Natural killer cell (primary cell): ENCODE results near the gene SERPINE1. TPM values are rescaled to one million over a fixed set of nuclear protein-coding genes. Genes with fewer than 3 reads are reported as not detected.

ENCODE experiments used
- ATAC-seq, 3 donors: fragments of 150-1000 bp in 2 of 3; fragments of 200-7000 bp in 1 of 3; cut with Tn5 transposase; 1 replicate in 1 of 3; 2 replicates in 2 of 3; pipeline ENCODE4 v1.10.0; 2021; ENCODE audit warnings: mild to moderate bottlenecking in 2 of 3, moderate library complexity in 2 of 3
- DNase-seq, 2 donors: peaks; one replicate each; pipeline versions ENCODE4 v3.0.0 to v3.0.0-alpha.2; 2013 to 2021; ENCODE audit warnings: mixed read lengths in 1 of 2
- H3K27ac ChIP-seq: one replicate; pipeline ENCODE4 v1.5.1; 2013; ENCODE audit warnings: mild to moderate bottlenecking, low read length
- H3K27me3 ChIP-seq: one replicate; pipeline ENCODE4 v1.6.1; 2013; ENCODE audit warnings: low read length; ENCODE audit not compliant: control insufficient read depth, insufficient read depth
- H3K36me3 ChIP-seq: one replicate; pipeline ENCODE4 v1.6.1; 2013; ENCODE audit warnings: low read length; ENCODE audit not compliant: control insufficient read depth, insufficient read depth
- H3K4me1 ChIP-seq: one replicate; pipeline ENCODE4 v1.6.1; 2013; ENCODE audit warnings: low read length; ENCODE audit not compliant: control insufficient read depth, insufficient read depth
- H3K4me3 ChIP-seq: one replicate; pipeline ENCODE4 v1.5.1; 2013; ENCODE audit warnings: low read length
- H3K9me3 ChIP-seq: one replicate; pipeline ENCODE4 v1.6.1; 2013; ENCODE audit warnings: low read length; ENCODE audit not compliant: control insufficient read depth, insufficient read depth
- H3K27ac Mint-ChIP-seq, 2 donors: one replicate each; pipeline ENCODE4 v1.8.0; 2022; ENCODE audit warnings: mild to moderate bottlenecking in 2 of 2, mixed read lengths in 2 of 2, moderate library complexity in 1 of 2
- H3K27me3 Mint-ChIP-seq, 2 donors: one replicate each; pipeline ENCODE4 v1.8.0; 2022; ENCODE audit warnings: low read depth in 2 of 2, mixed read lengths in 2 of 2
- H3K36me3 Mint-ChIP-seq: one replicate; pipeline ENCODE4 v1.8.0; 2022; ENCODE audit warnings: mixed read lengths
- H3K4me1 Mint-ChIP-seq, 2 donors: one replicate each; pipeline ENCODE4 v1.8.0; 2022; ENCODE audit warnings: mixed read lengths in 2 of 2
- H3K4me3 Mint-ChIP-seq: one replicate; pipeline ENCODE4 v1.8.0; 2022; ENCODE audit warnings: mild to moderate bottlenecking, moderate library complexity, mixed read lengths
- H3K9me3 Mint-ChIP-seq, 2 donors: one replicate each; pipeline ENCODE4 v1.8.0; 2022; ENCODE audit warnings: mixed read lengths in 2 of 2
- CTCF ChIP-seq: fragments of 200-600 bp; IDR thresholded peaks from one replicate; pipeline ENCODE4 v1.8.0; 2022; ENCODE audit warnings: antibody characterized with exemption
- WGBS: methylation state at CpG from one replicate; pipeline ENCODE4 v1.1.7; 2013; ENCODE audit warnings: missing lambda C conversion rate; ENCODE audit not compliant: insufficient coverage; 5-methylcytosine and 5-hydroxymethylcytosine counted together
- intact Hi-C: fragments of 100-400 bp; cut with micrococcal nuclease; formaldehyde crosslinking; loops from one replicate; pipeline ENCODE4 v1.14.2; 2022
- total RNA-seq, 4 donors: library from RNA; stranded (reverse); fragments of 120-200 nt in 1 of 4; gene quantifications; one replicate each; pipeline versions ENCODE4 v1.2.3 to v1.2.4, GENCODE V29; 2013 to 2022

Gene SERPINE1
- total RNA-seq, 3 donors from 2014 or later (not counting 1 experiment from before 2014, with no cell fraction given) = 0.48 to 5.5 (median 1.1) TPM

GRCh38 chr7:101123703-101124068 is 3.2 kb upstream of the SERPINE1 start:
- H3K9me3 ChIP-seq = no peaks in the 10 kb centered on the region
- peaks cover 54% of the 10 kb centered on the region for H3K4me1 ChIP-seq
- H3K36me3 ChIP-seq = no peaks in the 10 kb centered on the region
- H3K4me3 ChIP-seq = no peak overlapping the region
- intact Hi-C loops = no loop called here
- H3K36me3 Mint-ChIP-seq = no peaks in the 10 kb centered on the region
- ATAC-seq (no peak), DNase-seq (no peak)
- no peak overlapping the region for H3K27ac ChIP-seq
- no peak overlapping the region for H3K27ac Mint-ChIP-seq
- H3K27me3 ChIP-seq = peaks cover 4% of the 10 kb centered on the region
- H3K4me3 Mint-ChIP-seq = no peak overlapping the region
- peaks cover 53 to 54% of the 10 kb centered on the region in 2 donors for H3K4me1 Mint-ChIP-seq
- H3K9me3 Mint-ChIP-seq = no peaks in the 10 kb centered on the region
- no peak for TF ChIP-seq CTCF
- 92% methylated on average over 3 of the region's 3 CpGs for WGBS
- peaks cover 12 to 24% of the 10 kb centered on the region in 2 donors for H3K27me3 Mint-ChIP-seq

GRCh38 chr7:101124376-101125056 is 2.4 kb upstream of the SERPINE1 start:
- H3K27me3 Mint-ChIP-seq = peaks cover 12 to 21% of the 10 kb centered on the region in 2 donors
- H3K36me3 Mint-ChIP-seq = no peaks in the 10 kb centered on the region
- H3K4me1 Mint-ChIP-seq = peaks cover 53 to 58% of the 10 kb centered on the region in 2 donors
- TF ChIP-seq CTCF = no peak
- 26% methylated on average over 7 of the region's 7 CpGs for WGBS
- ATAC-seq = no peak
- peak overlapping the region; percentile 17 for H3K4me3 Mint-ChIP-seq
- no peaks in the 10 kb centered on the region for H3K36me3 ChIP-seq
- DNase-seq = no peak
- H3K27me3 ChIP-seq = peaks cover 4% of the 10 kb centered on the region
- no peaks in the 10 kb centered on the region for H3K9me3 ChIP-seq
- intact Hi-C loops = no loop called here
- peak overlapping the region in 1 of 2 donors; percentile 88 for H3K27ac Mint-ChIP-seq
- no peak overlapping the region for H3K4me3 ChIP-seq
- no peaks in the 10 kb centered on the region for H3K9me3 Mint-ChIP-seq
- peak overlapping the region; percentile 38 for H3K27ac ChIP-seq
- H3K4me1 ChIP-seq = peaks cover 59% of the 10 kb centered on the region

GRCh38 chr7:101125989-101126650 is 784 bp upstream of the SERPINE1 start:
- H3K27me3 Mint-ChIP-seq = peaks cover 12 to 21% of the 10 kb centered on the region in 2 donors
- peak overlapping the region; percentile 68 for H3K4me3 Mint-ChIP-seq
- Histone ChIP-seq H3K4me1 (peaks cover 59% of the 10 kb centered on the region), H3K27ac (peak overlapping the region; percentile 66), H3K27me3 (peaks cover 4% of the 10 kb centered on the region), H3K9me3 (no peaks in the 10 kb centered on the region), H3K36me3 (no peaks in the 10 kb centered on the region), H3K4me3 (no peak overlapping the region)
- no peak for TF ChIP-seq CTCF
- intact Hi-C loops = no loop called here
- peak; percentile 59 to 71 (median 66) for ATAC-seq
- H3K4me1 Mint-ChIP-seq = peaks cover 53 to 59% of the 10 kb centered on the region in 2 donors
- DNase-seq = peak; percentile 18 to 40
- H3K27ac Mint-ChIP-seq = peak overlapping the region; percentile 53 to 88
- no peaks in the 10 kb centered on the region for H3K9me3 Mint-ChIP-seq
- H3K36me3 Mint-ChIP-seq = no peaks in the 10 kb centered on the region
- WGBS = 24% methylated on average over 15 of the region's 15 CpGs
